H1 (cell line): ENCODE data around the gene CALML4. TPM values are rescaled to one million over a fixed set of nuclear protein-coding genes. Genes with fewer than 3 reads are reported as not detected.
"Not testable (repeated sequence)": the region's sequence is repeated elsewhere in the genome, so short reads cannot be mapped to it uniquely, and the experiment has no call there.

ENCODE experiments used
- CTCF ChIA-PET: fragments of 300-600 bp; sonication (Branson Sonifier 250); formaldehyde crosslinking; loops from one replicate; lab custom pipeline; 2021; ENCODE audit not compliant: partially characterized antibody; lab: Charles Lee
- POLR2A ChIA-PET: fragments of 300-600 bp; sonication (Branson Sonifier 250); formaldehyde crosslinking; loops from one replicate; lab custom pipeline; 2021; ENCODE audit warnings: inconsistent platforms; ENCODE audit not compliant: partially characterized antibody; lab: Charles Lee
- DNase-seq, 2 experiments: peaks; one replicate each; pipeline versions ENCODE4 v3.0.0 to v3.0.0-alpha.2; 2010 to 2022; ENCODE audit warnings: low spot score in 2 of 2, low read depth in 1 of 2, mixed read lengths in 1 of 2
- FAIRE-seq: peaks from 2 replicates; lab custom pipeline; 2011; peaks lifted over from hg19 to GRCh38; lab: Jason Lieb, UNC
- H2AFZ ChIP-seq: 2 replicates; pipeline ENCODE4 v1.8.1; 2012; ENCODE audit warnings: low read length, inconsistent platforms
- H2AK5ac ChIP-seq: 2 replicates; pipeline ENCODE4 v1.6.1; 2013; ENCODE audit warnings: low read depth, low read length
- H2BK120ac ChIP-seq: replicated peaks from 2 replicates; pipeline ENCODE3; 2013; ENCODE audit warnings: low read depth, low read length, inconsistent platforms
- H2BK12ac ChIP-seq: 2 replicates; pipeline ENCODE4 v1.6.1; 2013; ENCODE audit warnings: low read depth, low read length
- H2BK15ac ChIP-seq: 2 replicates; pipeline ENCODE4 v1.6.1; 2013; ENCODE audit warnings: low read length
- H2BK20ac ChIP-seq: 2 replicates; pipeline ENCODE4 v1.6.1; 2013; ENCODE audit warnings: low read length
- H2BK5ac ChIP-seq: 2 replicates; pipeline ENCODE4 v1.6.1; 2013; ENCODE audit warnings: low read depth, low read length
- H3K14ac ChIP-seq: 2 replicates; pipeline ENCODE4 v1.6.1; 2013; ENCODE audit warnings: inconsistent platforms; ENCODE audit not compliant: insufficient read length
- H3K18ac ChIP-seq: 2 replicates; pipeline ENCODE4 v1.6.1; 2013; ENCODE audit warnings: low read length; ENCODE audit errors: extremely low read depth
- H3K23ac ChIP-seq: 2 replicates; pipeline ENCODE4 v1.6.1; 2013; ENCODE audit warnings: inconsistent platforms; ENCODE audit not compliant: insufficient read length
- H3K23me2 ChIP-seq: 2 replicates; pipeline ENCODE4 v1.6.1; 2013; ENCODE audit warnings: low read depth, low read length
- H3K27ac ChIP-seq: 2 replicates; pipeline ENCODE4 v1.6.1; 2011; ENCODE audit warnings: low read depth, low read length, inconsistent platforms
- H3K27me3 ChIP-seq, 4 experiments: replicated peaks in 1 of 4; 1 replicate in 1 of 4; 2 replicates in 3 of 4; pipeline versions ENCODE4 v1.6.1 to v1.8.1; 2011 to 2013; ENCODE audit warnings: low read length in 3 of 4, mild to moderate bottlenecking in 3 of 4, inconsistent platforms in 2 of 4, mixed read lengths in 2 of 4, moderate library complexity in 1 of 4; ENCODE audit not compliant: control insufficient read depth in 3 of 4, insufficient read depth in 3 of 4; ENCODE audit errors: extremely low read depth in 1 of 4
- H3K36me3 ChIP-seq, 4 experiments: 2 replicates each; pipeline versions ENCODE4 v1.6.1 to v1.8.1; 2011 to 2013; ENCODE audit warnings: mild to moderate bottlenecking in 4 of 4, low read length in 3 of 4, moderate library complexity in 2 of 4, control low read depth in 1 of 4, inconsistent platforms in 1 of 4; ENCODE audit not compliant: insufficient read depth in 4 of 4, control insufficient read depth in 2 of 4
- H3K4ac ChIP-seq: replicated peaks from 2 replicates; pipeline ENCODE3; 2013; ENCODE audit warnings: low read length, low read depth, mixed read lengths, inconsistent platforms; ENCODE audit not compliant: insufficient read length
- H3K4me1 ChIP-seq, 4 experiments: replicated peaks in 1 of 4; 1 replicate in 1 of 4; 2 replicates in 3 of 4; pipeline versions ENCODE4 v1.6.1 to v1.8.1; 2011 to 2013; ENCODE audit warnings: low read length in 3 of 4, inconsistent platforms in 2 of 4, mixed read lengths in 1 of 4; ENCODE audit not compliant: insufficient read depth in 4 of 4, control insufficient read depth in 3 of 4
- H3K4me2 ChIP-seq, 2 experiments: 2 replicates each; pipeline versions ENCODE4 v1.6.1 to v1.8.1; 2011 to 2013; ENCODE audit warnings: low read depth in 2 of 2, low read length in 2 of 2, control low read depth in 1 of 2, inconsistent platforms in 1 of 2, mild to moderate bottlenecking in 1 of 2; ENCODE audit not compliant: insufficient read depth in 1 of 2
- H3K4me3 ChIP-seq, 4 experiments: fragments of 200-600, 300-600 bp in 1 of 4; sonication (generic), shearing (Covaris generic), sonication (Bioruptor Twin) in 1 of 4; 2 replicates each; pipeline versions ENCODE4 v1.5.1 to v1.8.1; 2011 to 2016; ENCODE audit warnings: low read length in 4 of 4, low read depth in 3 of 4, control low read depth in 2 of 4, inconsistent platforms in 2 of 4, mild to moderate bottlenecking in 2 of 4, mixed read lengths in 1 of 4, moderate library complexity in 1 of 4; ENCODE audit not compliant: insufficient read depth in 2 of 4; ENCODE audit errors: extremely low read depth in 1 of 4
- H3K56ac ChIP-seq: replicated peaks from 2 replicates; pipeline ENCODE3; 2013; ENCODE audit warnings: low read depth, mild to moderate bottlenecking, mixed read lengths, low read length, inconsistent platforms; ENCODE audit not compliant: insufficient read length
- H3K79me1 ChIP-seq: 2 replicates; pipeline ENCODE4 v1.6.1; 2013; ENCODE audit warnings: low read depth, low read length, control low read depth
- H3K79me2 ChIP-seq, 2 experiments: 2 replicates each; pipeline versions ENCODE4 v1.6.1 to v1.8.1; 2012 to 2013; ENCODE audit warnings: low read length in 2 of 2, mild to moderate bottlenecking in 2 of 2, inconsistent platforms in 1 of 2; ENCODE audit not compliant: insufficient read depth in 2 of 2, control insufficient read depth in 1 of 2
- H3K9ac ChIP-seq, 4 experiments: replicated peaks in 1 of 4; 1 replicate in 1 of 4; 2 replicates in 3 of 4; pipeline versions ENCODE4 v1.6.1 to v1.8.1; 2011 to 2013; ENCODE audit warnings: low read depth in 3 of 4, low read length in 3 of 4, control low read depth in 2 of 4, mild to moderate bottlenecking in 2 of 4, moderate library complexity in 2 of 4, inconsistent platforms in 1 of 4; ENCODE audit errors: extremely low read depth in 1 of 4
- H3K9me3 ChIP-seq, 2 experiments: 2 replicates each; pipeline versions ENCODE4 v1.6.1 to v1.8.1; 2012 to 2013; ENCODE audit warnings: mild to moderate bottlenecking in 2 of 2, moderate library complexity in 2 of 2, control low read depth in 1 of 2, inconsistent platforms in 1 of 2, low read depth in 1 of 2, low read length in 1 of 2, mixed read lengths in 1 of 2; ENCODE audit not compliant: insufficient read depth in 2 of 2
- H4K20me1 ChIP-seq, 2 experiments: replicated peaks in 1 of 2; 2 replicates each; pipeline versions ENCODE3 to v1.8.1; 2011 to 2013; ENCODE audit warnings: inconsistent platforms in 2 of 2, low read length in 2 of 2, mild to moderate bottlenecking in 1 of 2; ENCODE audit not compliant: insufficient read depth in 2 of 2, control insufficient read depth in 1 of 2
- H4K5ac ChIP-seq: 2 replicates; pipeline ENCODE4 v1.6.1; 2013; ENCODE audit warnings: low read length, low read depth, mixed read lengths, inconsistent platforms; ENCODE audit not compliant: insufficient read length
- H4K8ac ChIP-seq: 2 replicates; pipeline ENCODE4 v1.8.0; 2013; ENCODE audit warnings: mild to moderate bottlenecking, moderate library complexity, low read length, inconsistent platforms; ENCODE audit not compliant: insufficient read depth; ENCODE audit errors: extremely low read depth
- H4K91ac ChIP-seq: replicated peaks from 2 replicates; pipeline ENCODE3; 2013; ENCODE audit warnings: low read length, mixed read lengths, inconsistent platforms; ENCODE audit not compliant: insufficient read length
- whole genome bisulfite sequencing, 2 experiments: shearing (Covaris generic) in 1 of 2; methylation state at CpG; one replicate each; pipeline versions ENCODE4 v1.1.6 to v1.1.7; 2013 to 2015; ENCODE audit warnings: low lambda C conversion rate in 2 of 2, mixed read lengths in 2 of 2, inconsistent platforms in 1 of 2, low coverage in 1 of 2, missing lambda C conversion rate in 1 of 2; ENCODE audit not compliant: insufficient replicate concordance in 2 of 2, insufficient coverage in 1 of 2, insufficient read length in 1 of 2; ENCODE audit errors: extremely low coverage in 1 of 2, missing lambda C conversion rate in 1 of 2; 5-methylcytosine and 5-hydroxymethylcytosine counted together
- polyA plus RNA-seq, 7 experiments: library from polyadenylated mRNA; depleted of rRNA in 3 of 7; stranded (reverse) in 5 of 7; unstranded in 2 of 7; fragments of >200 nt in 5 of 7; fragments of 200-250 nt in 2 of 7; gene quantifications; 1 replicate in 5 of 7; 2 replicates in 1 of 7; 4 replicates in 1 of 7; pipeline versions ENCODE4 v1.2.1 to v1.2.3, GENCODE V29; 2011 to 2013; ENCODE audit warnings: missing spikeins in 2 of 7, mixed read lengths in 2 of 7
- total RNA-seq: library from RNA; stranded (reverse); fragmentation: NEBNext Ultra II Directional; extraction: Animal tissue kit (Norgen Biotek cat#: 25700); gene quantifications from 2 replicates; pipeline ENCODE4 v1.2.1, GENCODE V29; 2021

The CALML4 gene
- total and polyA plus RNA-seq, 2 of the 8 experiments (the other 6 are each of a cell fraction or from before 2014, with no cell fraction given) = 3.8 to 12.5 TPM

- H4K8ac ChIP-seq, H3K27me3 ChIP-seq, H2BK5ac ChIP-seq, CTCF ChIA-PET, H3K14ac ChIP-seq, H2BK12ac ChIP-seq, H3K4me3 ChIP-seq, H2AK5ac ChIP-seq, FAIRE-seq, H3K9me3 ChIP-seq, H2AFZ ChIP-seq, H3K4me2 ChIP-seq, H2BK20ac ChIP-seq, H4K91ac ChIP-seq, H3K27ac ChIP-seq, H3K79me1 ChIP-seq, H3K18ac ChIP-seq, H2BK15ac ChIP-seq, H3K79me2 ChIP-seq, H3K23ac ChIP-seq, H3K23me2 ChIP-seq, H3K56ac ChIP-seq, H3K4me1 ChIP-seq, H2BK120ac ChIP-seq, H4K5ac ChIP-seq, H3K9ac ChIP-seq, DNase-seq, H4K20me1 ChIP-seq, H3K4ac ChIP-seq: not testable (repeated sequence)
- peaks cover 2 to 18% (median 7%) of the 10 kb centered on the region in 4 experiments; a peak in 7 of 8 replicates for H3K36me3 ChIP-seq
- 62% methylated on average over 2 of the region's 2 CpGs; no CpG with 5 or more reads in 1 of the 2 experiments for WGBS, 2 experiments
- POLR2A ChIA-PET = interaction anchor here (1.2 kb wide), 1 partner anchor 11 kb away, joined by 3 read pairs; no protein-coding TSS in a partner anchor
Measured at GRCh38 chr15:68172037-68172436, 33.1 kb downstream of the CALML4 start.
